NCI-H748 (cell line): ENCODE measurements around the gene CTIF.

ENCODE experiments used
- DNase-seq: peaks from one replicate; lab custom pipeline; 2025; ENCODE audit not compliant: unreplicated experiment; lab: John Stamatoyannopoulos, UW

CTIF gene

GRCh38 chr18:48765053-48765452 lies 226.2 kb downstream of the CTIF start:
- no peak for DNase-seq

- no peak for DNase-seq
Measured at GRCh38 chr18:48766026-48766425, 227.2 kb downstream of the CTIF start.

GRCh38 chr18:48766487-48766886 lies 227.7 kb downstream of the CTIF start:
- no peak for DNase-seq

GRCh38 chr18:48767090-48767690 lies 228.4 kb downstream of the CTIF start:
- DNase-seq, result peak; percentile 46

GRCh38 chr18:48769006-48769636 lies 230.3 kb downstream of the CTIF start:
- no peak for DNase-seq

- no peak for DNase-seq
Measured at GRCh38 chr18:48770243-48770642, 231.4 kb downstream of the CTIF start.

GRCh38 chr18:48771641-48772375 lies 233.0 kb downstream of the CTIF start:
- no peak for DNase-seq

- DNase-seq, result no peak
Measured at GRCh38 chr18:48772457-48772856, 233.6 kb downstream of the CTIF start.

- DNase-seq, result no peak
Measured at GRCh38 chr18:48773821-48774220, 235.0 kb downstream of the CTIF start.

GRCh38 chr18:48774941-48775340 lies 236.1 kb downstream of the CTIF start:
- DNase-seq, result no peak

GRCh38 chr18:48775372-48776155 lies 236.7 kb downstream of the CTIF start:
- DNase-seq, result no peak

GRCh38 chr18:48776156-48776555 lies 237.3 kb downstream of the CTIF start:
- DNase-seq, result no peak

- DNase-seq, result no peak
Measured at GRCh38 chr18:48776641-48777025, 237.8 kb downstream of the CTIF start.

GRCh38 chr18:48777026-48777743 lies 238.4 kb downstream of the CTIF start:
- peak; percentile 64 for DNase-seq

- DNase-seq, result no peak
Measured at GRCh38 chr18:48777744-48778116, 238.9 kb downstream of the CTIF start.

GRCh38 chr18:48778344-48779011 lies 239.6 kb downstream of the CTIF start:
- DNase-seq, result no peak

GRCh38 chr18:48779462-48779861 lies 240.6 kb downstream of the CTIF start:
- DNase-seq, result no peak

GRCh38 chr18:48780201-48780912 lies 241.5 kb downstream of the CTIF start:
- DNase-seq, result no peak

- no peak for DNase-seq
Measured at GRCh38 chr18:48780913-48781162, 242.0 kb downstream of the CTIF start.
